GM12872 (cell line): ENCODE results near the gene LUC7L.

ENCODE experiments used
- CTCF ChIP-seq: IDR thresholded peaks from 3 replicates; pipeline ENCODE4 v1.5.1; 2011; ENCODE audit warnings: low read depth, mild to moderate bottlenecking, low read length, moderate library complexity; ENCODE audit not compliant: insufficient read depth

Gene LUC7L

GRCh38 chr16:228852-229730 lies at the start of gene LUC7L:
LUC7L (minus strand) TSS chr16:229449; CDS start chr16:229339, 110 bp downstream.
- TF ChIP-seq CTCF = no peak

GRCh38 chr16:278863-279366 lies 49.7 kb upstream of the LUC7L start:
- TF ChIP-seq CTCF = no peak

- TF ChIP-seq CTCF = no peak
Measured at GRCh38 chr16:276426-277077, 47.3 kb upstream of the LUC7L start.

GRCh38 chr16:275786-276232 lies 46.6 kb upstream of the LUC7L start, which contains the start of gene RGS11:
RGS11 (minus strand) TSS chr16:275944; CDS start chr16:275911, 33 bp downstream.
- TF ChIP-seq CTCF = no peak

GRCh38 chr16:275041-275641 lies 45.9 kb upstream of the LUC7L start:
- TF ChIP-seq CTCF = no peak

- no peak for TF ChIP-seq CTCF
Measured at GRCh38 chr16:273547-274421, 44.5 kb upstream of the LUC7L start.
